ENCODE results near the gene CEACAM3.

DNA sequence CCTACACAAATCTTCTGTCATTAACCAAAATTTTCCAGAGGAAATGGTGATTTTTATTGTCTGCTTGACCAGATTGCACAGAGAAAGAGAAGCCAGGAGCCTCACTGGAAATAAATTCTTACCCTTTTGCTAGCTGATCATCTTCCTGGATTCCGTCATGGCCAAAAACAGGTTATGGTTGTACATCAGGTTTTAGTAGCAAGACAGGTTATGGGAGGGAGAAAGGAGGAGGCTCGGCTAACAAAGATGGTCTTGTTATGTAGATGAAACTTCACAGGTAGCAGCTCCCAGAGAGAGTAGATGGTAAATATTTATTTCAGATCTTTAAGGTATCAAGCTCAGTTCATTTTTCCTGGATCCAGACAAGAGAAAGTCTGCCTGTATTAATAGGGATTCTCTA lies 19.7 kb upstream of the CEACAM3 start:
- TF ChIP-seq, protein P1, sequence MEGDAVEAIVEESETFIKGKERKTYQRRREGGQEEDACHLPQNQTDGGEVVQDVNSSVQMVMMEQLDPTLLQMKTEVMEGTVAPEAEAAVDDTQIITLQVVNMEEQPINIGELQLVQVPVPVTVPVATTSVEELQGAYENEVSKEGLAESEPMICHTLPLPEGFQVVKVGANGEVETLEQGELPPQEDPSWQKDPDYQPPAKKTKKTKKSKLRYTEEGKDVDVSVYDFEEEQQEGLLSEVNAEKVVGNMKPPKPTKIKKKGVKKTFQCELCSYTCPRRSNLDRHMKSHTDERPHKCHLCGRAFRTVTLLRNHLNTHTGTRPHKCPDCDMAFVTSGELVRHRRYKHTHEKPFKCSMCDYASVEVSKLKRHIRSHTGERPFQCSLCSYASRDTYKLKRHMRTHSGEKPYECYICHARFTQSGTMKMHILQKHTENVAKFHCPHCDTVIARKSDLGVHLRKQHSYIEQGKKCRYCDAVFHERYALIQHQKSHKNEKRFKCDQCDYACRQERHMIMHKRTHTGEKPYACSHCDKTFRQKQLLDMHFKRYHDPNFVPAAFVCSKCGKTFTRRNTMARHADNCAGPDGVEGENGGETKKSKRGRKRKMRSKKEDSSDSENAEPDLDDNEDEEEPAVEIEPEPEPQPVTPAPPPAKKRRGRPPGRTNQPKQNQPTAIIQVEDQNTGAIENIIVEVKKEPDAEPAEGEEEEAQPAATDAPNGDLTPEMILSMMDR (IDR thresholded peaks at IDR 0.05; ENCODE audit: poor library complexity), result no peak
- TF ChIP-seq EZH2phosphoT487 (IDR thresholded peaks at IDR 0.05; ENCODE audit: low read depth, severe bottlenecking, unreplicated experiment), result no peak
